HCT116 (cell line): ENCODE data around the gene ALDH8A1. TPM values are rescaled to one million over a fixed set of nuclear protein-coding genes. Genes with fewer than 3 reads are reported as not detected.

ENCODE experiments used
- ATAC-seq: fragments of 200-7000 bp; cut with Tn5 transposase; 2 replicates; pipeline ENCODE4 v1.9.1; 2020; ENCODE audit warnings: mild to moderate bottlenecking, moderate library complexity
- BruUV-seq: library from RNA; stranded (reverse); fragments of 400-500 nt; replicated peaks from 2 replicates; lab custom pipeline; 2021; lab: Mats Ljungman, UMichigan
- CTCF ChIA-PET: fragments of 300-600 bp; sonication (Branson Sonifier 250); formaldehyde crosslinking; loops from one replicate; lab custom pipeline; 2021; ENCODE audit warnings: antibody characterized with exemption; lab: Charles Lee
- POLR2A ChIA-PET: fragments of 300-600, 350-600 bp; sonication (Branson Sonifier 250); formaldehyde crosslinking; loops from one replicate; lab custom pipeline; 2021; ENCODE audit warnings: antibody characterized with exemption; lab: Charles Lee
- RAD21 ChIA-PET, 2 experiments: fragments of 300-600 bp; sonication (Branson Sonifier 250); formaldehyde crosslinking; loops; one replicate each; lab custom pipeline; 2023; ENCODE audit warnings: low total read pairs in 2 of 2; ENCODE audit not compliant: uncharacterized antibody in 2 of 2, unreplicated experiment in 2 of 2, low non-redundant PET in 1 of 2; lab: Charles Lee
- DNase-seq: peaks from one replicate; pipeline ENCODE4 v3.0.0-alpha.2; 2010; ENCODE audit warnings: low read depth, low spot score
- H2AFZ ChIP-seq: fragments of 200-600 bp; shearing (Covaris generic), sonication (generic); 2 replicates; pipeline ENCODE4 v1.6.1; 2017; ENCODE audit warnings: low read depth, mixed run types, mixed read lengths, antibody characterized with exemption, low read length; ENCODE audit not compliant: poor library complexity, severe bottlenecking
- H3K27ac ChIP-seq: 2 replicates; pipeline ENCODE4 v1.5.1; 2012; ENCODE audit warnings: low read depth, low read length
- H3K27me3 ChIP-seq: fragments of 200-600 bp; sonication (generic); 2 replicates; pipeline ENCODE4 v1.6.1; 2016; ENCODE audit warnings: mixed run types, low read length, mixed read lengths; ENCODE audit not compliant: insufficient read depth
- H3K36me3 ChIP-seq, 2 experiments: fragments of 200-500 bp in 1 of 2; fragments of 200-600 bp in 1 of 2; sonication (Bioruptor generic) in 1 of 2; sonication (generic) in 1 of 2; 2 replicates each; pipeline versions ENCODE4 v1.5.1 to v1.6.1; 2014 to 2016; ENCODE audit warnings: low read length in 2 of 2, inconsistent platforms in 1 of 2, mixed read lengths in 1 of 2, mixed run types in 1 of 2; ENCODE audit not compliant: insufficient read depth in 2 of 2, control insufficient read depth in 1 of 2
- H3K4me1 ChIP-seq, 2 experiments: fragments of 200-600 bp in 1 of 2; sonication (generic) in 1 of 2; 2 replicates each; pipeline versions ENCODE4 v1.5.1 to v1.6.1; 2012 to 2017; ENCODE audit warnings: low read length in 2 of 2, inconsistent platforms in 1 of 2, mild to moderate bottlenecking in 1 of 2, mixed read lengths in 1 of 2, mixed run types in 1 of 2, moderate library complexity in 1 of 2; ENCODE audit not compliant: insufficient read depth in 2 of 2, control insufficient read depth in 1 of 2
- H3K4me2 ChIP-seq: fragments of 200-600 bp; sonication (generic); 2 replicates; pipeline ENCODE4 v1.6.1; 2017; ENCODE audit warnings: mixed run types, low read length, mixed read lengths
- H3K4me3 ChIP-seq, 2 experiments: fragments of 200-600 bp in 1 of 2; sonication (generic) in 1 of 2; replicated peaks in 1 of 2; 2 replicates each; pipeline ENCODE4 v1.5.1; 2011 to 2016; ENCODE audit warnings: low read length in 2 of 2, control low read depth in 1 of 2, low read depth in 1 of 2, mild to moderate bottlenecking in 1 of 2, mixed read lengths in 1 of 2, mixed run types in 1 of 2
- H3K79me2 ChIP-seq: fragments of 200-600 bp; sonication (generic); 2 replicates; pipeline ENCODE4 v1.6.1; 2017; ENCODE audit warnings: mild to moderate bottlenecking, mixed run types, low read length, moderate library complexity, mixed read lengths; ENCODE audit not compliant: insufficient read depth
- H3K9ac ChIP-seq: fragments of 200-600 bp; sonication (generic); 2 replicates; pipeline ENCODE4 v1.6.1; 2016; ENCODE audit warnings: low read length, mixed read lengths
- H3K9me2 ChIP-seq: fragments of 200-600 bp; sonication (generic), shearing (Covaris generic); 2 replicates; pipeline ENCODE4 v1.6.1; 2017; ENCODE audit warnings: mixed run types, mild to moderate bottlenecking, moderate library complexity; ENCODE audit not compliant: insufficient read depth
- H3K9me3 ChIP-seq, 2 experiments: fragments of 200-500 bp in 1 of 2; fragments of 200-600 bp in 1 of 2; sonication (Bioruptor generic) in 1 of 2; sonication (generic) in 1 of 2; 2 replicates each; pipeline ENCODE4 v1.6.1; 2014 to 2017; ENCODE audit warnings: low read length in 2 of 2, mixed read lengths in 2 of 2, inconsistent platforms in 1 of 2, low read depth in 1 of 2, mild to moderate bottlenecking in 1 of 2, mixed run types in 1 of 2, moderate library complexity in 1 of 2; ENCODE audit not compliant: control insufficient read depth in 1 of 2, insufficient read depth in 1 of 2
- H4K20me1 ChIP-seq: fragments of 200-600 bp; sonication (generic), shearing (Covaris generic); 2 replicates; pipeline ENCODE4 v1.6.1; 2017; ENCODE audit warnings: mixed run types, mild to moderate bottlenecking, moderate library complexity; ENCODE audit not compliant: insufficient read depth
- CBX3 ChIP-seq: IDR thresholded peaks from 2 replicates; pipeline ENCODE4 v1.6.1; 2012; ENCODE audit warnings: low read depth
- ELF1 ChIP-seq: IDR thresholded peaks from 2 replicates; pipeline ENCODE4 v1.6.1; 2012; ENCODE audit warnings: low read depth, borderline replicate concordance
- EZH2 ChIP-seq: fragments of 200-600 bp; sonication (generic); IDR thresholded peaks from 2 replicates; pipeline ENCODE4 v1.6.1; 2017; ENCODE audit warnings: antibody characterized with exemption, mixed run types
- FOSL1 ChIP-seq: IDR thresholded peaks from 2 replicates; pipeline ENCODE4 v1.6.1; 2012; ENCODE audit warnings: low read depth
- SIN3A ChIP-seq: IDR thresholded peaks from 2 replicates; pipeline ENCODE4 v1.6.1; 2012; ENCODE audit warnings: low read depth
- SP1 ChIP-seq: IDR thresholded peaks from 2 replicates; pipeline ENCODE4 v1.6.1; 2012; ENCODE audit warnings: low read depth
- intact Hi-C: fragments of 100-400 bp; cut with micrococcal nuclease; formaldehyde crosslinking; loops from 2 replicates; pipeline ENCODE4 v1.10.0; 2022
- total RNA-seq: library from RNA; stranded (reverse); gene quantifications from one replicate; pipeline ENCODE4 v1.2.1, GENCODE V29; 2021; ENCODE audit not compliant: unreplicated experiment
- TF ChIP-seq, protein P1 (sequence below): IDR thresholded peaks from 2 replicates; pipeline ENCODE4 v1.6.1; 2012; ENCODE audit warnings: low read depth

The ALDH8A1 gene
- total RNA-seq, 1 experiment from 2014 or later, result 1.4 TPM

DNA sequence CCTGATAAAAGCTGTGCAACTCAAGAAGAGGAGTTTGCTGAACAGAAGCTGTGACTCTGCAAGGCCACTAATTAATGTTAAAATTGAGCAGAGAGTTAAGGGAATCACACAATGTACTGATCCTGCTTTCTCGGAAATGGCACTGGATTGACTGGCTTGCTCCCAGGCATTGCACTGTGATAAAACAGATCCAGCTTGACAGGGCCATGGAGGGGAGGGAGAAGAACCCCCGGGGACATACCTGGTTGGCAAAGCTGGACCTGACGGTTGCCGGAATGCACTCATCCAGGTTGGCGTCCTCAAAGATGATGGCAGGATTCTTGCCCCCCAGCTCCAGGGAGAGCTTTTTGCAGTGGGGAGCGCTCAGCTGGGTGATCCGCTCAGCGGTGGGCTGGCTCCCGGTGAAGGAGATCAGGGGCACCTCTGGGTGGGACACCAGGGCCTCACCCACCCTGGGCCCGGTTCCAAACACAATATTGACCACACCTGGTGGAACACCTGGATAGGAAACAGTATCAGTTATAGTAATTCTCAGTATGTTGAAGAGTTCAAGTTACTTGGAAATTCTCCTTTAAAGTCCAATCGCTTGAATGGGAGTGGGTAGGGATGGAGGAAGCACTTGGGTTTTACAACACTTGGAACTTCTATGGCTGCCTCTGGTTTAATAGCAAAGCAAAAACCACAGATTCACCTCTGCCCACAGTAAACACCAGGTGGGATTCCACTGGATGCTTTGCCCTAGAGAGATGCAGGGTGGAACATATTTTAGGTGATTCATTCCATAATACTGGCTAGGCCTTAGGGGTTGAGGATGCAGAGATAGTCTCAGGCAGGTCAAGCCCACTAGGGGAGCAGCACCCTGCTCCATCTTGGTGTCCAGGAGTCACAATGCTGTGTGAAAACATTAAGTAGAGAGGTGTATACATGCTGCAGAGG lies 17.1 kb downstream of the ALDH8A1 start (continued):
- no peak for TF ChIP-seq SP1

DNA sequence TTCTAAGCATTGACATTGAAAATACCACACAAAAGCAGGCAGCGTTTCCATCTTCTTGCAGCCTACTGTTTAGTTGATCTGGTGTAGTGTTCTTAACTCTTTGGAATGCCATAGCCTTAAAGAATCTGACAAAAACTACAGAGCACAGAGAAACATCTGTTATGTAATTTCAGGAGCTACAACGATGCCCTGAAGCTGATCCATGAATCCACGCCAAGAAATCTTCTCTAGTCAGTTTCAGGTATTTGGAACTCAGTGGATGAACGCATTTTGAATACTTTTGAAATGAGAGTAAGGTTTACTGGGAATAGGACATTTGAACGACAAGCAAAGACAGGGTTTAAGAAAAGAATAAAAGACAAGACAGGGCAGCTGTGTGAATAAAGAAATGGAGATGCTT lies 17.8 kb downstream of the ALDH8A1 start:
- H3K27ac ChIP-seq, result no peak overlapping the region
- no peak overlapping the region for H3K9ac ChIP-seq
- DNase-seq (no peak), ATAC-seq (no peak)
- H3K4me3 ChIP-seq, result no peak overlapping the region
- H3K36me3 ChIP-seq, result no peaks in the 10 kb centered on the region
- BruUV-seq, result no TSS peak
- ChIA-PET POLR2A (no interaction called here), RAD21 (no interaction called here), CTCF (interaction anchor here (1.4 kb wide), 1 partner anchor 9 kb away, joined by 5 read pairs; no protein-coding TSS in a partner anchor)
- H3K4me1 ChIP-seq, result no peaks in the 10 kb centered on the region
- no peaks in the 10 kb centered on the region for H4K20me1 ChIP-seq
- no peak overlapping the region for H2AFZ ChIP-seq
- no peaks in the 10 kb centered on the region for H3K27me3 ChIP-seq
- TF ChIP-seq, protein P1, sequence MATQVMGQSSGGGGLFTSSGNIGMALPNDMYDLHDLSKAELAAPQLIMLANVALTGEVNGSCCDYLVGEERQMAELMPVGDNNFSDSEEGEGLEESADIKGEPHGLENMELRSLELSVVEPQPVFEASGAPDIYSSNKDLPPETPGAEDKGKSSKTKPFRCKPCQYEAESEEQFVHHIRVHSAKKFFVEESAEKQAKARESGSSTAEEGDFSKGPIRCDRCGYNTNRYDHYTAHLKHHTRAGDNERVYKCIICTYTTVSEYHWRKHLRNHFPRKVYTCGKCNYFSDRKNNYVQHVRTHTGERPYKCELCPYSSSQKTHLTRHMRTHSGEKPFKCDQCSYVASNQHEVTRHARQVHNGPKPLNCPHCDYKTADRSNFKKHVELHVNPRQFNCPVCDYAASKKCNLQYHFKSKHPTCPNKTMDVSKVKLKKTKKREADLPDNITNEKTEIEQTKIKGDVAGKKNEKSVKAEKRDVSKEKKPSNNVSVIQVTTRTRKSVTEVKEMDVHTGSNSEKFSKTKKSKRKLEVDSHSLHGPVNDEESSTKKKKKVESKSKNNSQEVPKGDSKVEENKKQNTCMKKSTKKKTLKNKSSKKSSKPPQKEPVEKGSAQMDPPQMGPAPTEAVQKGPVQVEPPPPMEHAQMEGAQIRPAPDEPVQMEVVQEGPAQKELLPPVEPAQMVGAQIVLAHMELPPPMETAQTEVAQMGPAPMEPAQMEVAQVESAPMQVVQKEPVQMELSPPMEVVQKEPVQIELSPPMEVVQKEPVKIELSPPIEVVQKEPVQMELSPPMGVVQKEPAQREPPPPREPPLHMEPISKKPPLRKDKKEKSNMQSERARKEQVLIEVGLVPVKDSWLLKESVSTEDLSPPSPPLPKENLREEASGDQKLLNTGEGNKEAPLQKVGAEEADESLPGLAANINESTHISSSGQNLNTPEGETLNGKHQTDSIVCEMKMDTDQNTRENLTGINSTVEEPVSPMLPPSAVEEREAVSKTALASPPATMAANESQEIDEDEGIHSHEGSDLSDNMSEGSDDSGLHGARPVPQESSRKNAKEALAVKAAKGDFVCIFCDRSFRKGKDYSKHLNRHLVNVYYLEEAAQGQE, result no peak
- TF ChIP-seq FOSL1, result no peak
- TF ChIP-seq SIN3A, result no peak
- TF ChIP-seq ELF1, result no peak
- no peak for TF ChIP-seq EZH2
- TF ChIP-seq CBX3, result no peak
- H3K9me3 ChIP-seq, result no peaks in the 10 kb centered on the region
- no peaks in the 10 kb centered on the region for H3K79me2 ChIP-seq
- no peak overlapping the region for H3K4me2 ChIP-seq
- H3K9me2 ChIP-seq, result no peaks in the 10 kb centered on the region
- intact Hi-C loops, result no loop called here
